ENCODE results near the gene ANAPC5. TPM values are rescaled to one million over a fixed set of nuclear protein-coding genes. Genes with fewer than 3 reads are reported as not detected.

ANAPC5 gene
- total and polyA plus RNA-seq, 2 donors (not counting 1 experiment from before 2014, with no cell fraction given) = 113 to 149 TPM

GRCh38 chr12:121399391-121400331 lies 47.5 kb upstream of the ANAPC5 start, which contains the start of gene RNF34:
Gene RNF34 (plus strand): TSS chr12:121400118. CDS start chr12:121400213, 95 bp downstream.
- H3K9ac ChIP-seq (ENCODE audit: insufficient read depth, low read length) = peak within 1 kb of the TSS; percentile 85
- peak within 1 kb of the TSS; percentile 94 for H3K4me2 ChIP-seq (ENCODE audit: extremely low read depth, insufficient read depth, low read length)
- no peaks in the 10 kb centered on the region for H3K9me3 ChIP-seq (ENCODE audit: control insufficient read depth, insufficient read depth, low read depth, low read length)
- DNase-seq (ENCODE audit: low read depth in 2 of 2) = peak; percentile 97
- H2AFZ ChIP-seq (ENCODE audit: low read length) = peak within 1 kb of the TSS; percentile 66
- peak within 1 kb of the TSS; percentile 92 to 97 (median 95) for H3K4me3 ChIP-seq (replicated peaks in 1 of 4; ENCODE audit: control extremely low read depth in 1 of 4, insufficient read depth in 1 of 4, low read depth in 3 of 4, low read length in 4 of 4)
- H4K20me1 ChIP-seq (ENCODE audit: control insufficient read depth, extremely low read depth, insufficient read depth, low read length) = no peaks in the 10 kb centered on the region
- TF ChIP-seq CTCF (conservative IDR thresholded peaks at IDR 0.05 in 1 of 2, IDR thresholded peaks at IDR 0.05 in 1 of 2; ENCODE audit: low read depth in 1 of 2, low read length in 2 of 2) = no peak
- TF ChIP-seq EZH2 (IDR thresholded peaks at IDR 0.05; ENCODE audit: low read length, missing control alignments) = no peak
- no peaks in the 10 kb centered on the region for H3K4me1 ChIP-seq (ENCODE audit: control insufficient read depth, extremely low read depth, insufficient read depth, low read length)
- peaks cover 38% of the 10 kb centered on the region for H3K79me2 ChIP-seq (ENCODE audit: control insufficient read depth, insufficient read depth, low read length)
- H3K27ac ChIP-seq (ENCODE audit: insufficient read depth, low read length) = peak within 1 kb of the TSS; percentile 91
- H3K36me3 ChIP-seq (ENCODE audit: control insufficient read depth, insufficient read depth, low read length) = no peaks in the 10 kb centered on the region
- H3K27me3 ChIP-seq (ENCODE audit: control insufficient read depth, insufficient read depth, low read length) = no peaks in the 10 kb centered on the region

GRCh38 chr12:121398355-121398754 lies 46.1 kb upstream of the ANAPC5 start:
- no peak for TF ChIP-seq EZH2 (IDR thresholded peaks at IDR 0.05; ENCODE audit: low read length, missing control alignments)
- no peak for TF ChIP-seq CTCF (conservative IDR thresholded peaks at IDR 0.05 in 1 of 2, IDR thresholded peaks at IDR 0.05 in 1 of 2; ENCODE audit: low read depth in 1 of 2, low read length in 2 of 2)
- H3K4me2 ChIP-seq (ENCODE audit: extremely low read depth, insufficient read depth, low read length) = peak overlapping the region; percentile 82
- no peak overlapping the region for H3K4me3 ChIP-seq (replicated peaks in 1 of 4; ENCODE audit: control extremely low read depth in 1 of 4, insufficient read depth in 1 of 4, low read depth in 3 of 4, low read length in 4 of 4)

GRCh38 chr12:121397521-121397920 lies 45.3 kb upstream of the ANAPC5 start:
- H3K27ac ChIP-seq (ENCODE audit: insufficient read depth, low read length) = no peak overlapping the region
- peaks cover 25% of the 10 kb centered on the region for H3K79me2 ChIP-seq (ENCODE audit: control insufficient read depth, insufficient read depth, low read length)
- TF ChIP-seq CTCF (conservative IDR thresholded peaks at IDR 0.05 in 1 of 2, IDR thresholded peaks at IDR 0.05 in 1 of 2; ENCODE audit: low read depth in 1 of 2, low read length in 2 of 2) (no peak), EZH2 (IDR thresholded peaks at IDR 0.05; ENCODE audit: low read length, missing control alignments) (no peak)
- H3K9me3 ChIP-seq (ENCODE audit: control insufficient read depth, insufficient read depth, low read depth, low read length) = no peaks in the 10 kb centered on the region
- no peak for DNase-seq (ENCODE audit: low read depth in 2 of 2)
- H3K36me3 ChIP-seq (ENCODE audit: control insufficient read depth, insufficient read depth, low read length) = no peaks in the 10 kb centered on the region
- H3K4me3 ChIP-seq (replicated peaks in 1 of 4; ENCODE audit: control extremely low read depth in 1 of 4, insufficient read depth in 1 of 4, low read depth in 3 of 4, low read length in 4 of 4) = no peak overlapping the region
- no peak overlapping the region for H2AFZ ChIP-seq (ENCODE audit: low read length)
- H3K27me3 ChIP-seq (ENCODE audit: control insufficient read depth, insufficient read depth, low read length) = no peaks in the 10 kb centered on the region
- no peak overlapping the region for H3K4me2 ChIP-seq (ENCODE audit: extremely low read depth, insufficient read depth, low read length)
- H4K20me1 ChIP-seq (ENCODE audit: control insufficient read depth, extremely low read depth, insufficient read depth, low read length) = no peaks in the 10 kb centered on the region
- H3K4me1 ChIP-seq (ENCODE audit: control insufficient read depth, extremely low read depth, insufficient read depth, low read length) = no peaks in the 10 kb centered on the region
- no peak overlapping the region for H3K9ac ChIP-seq (ENCODE audit: insufficient read depth, low read length)

More at GRCh38 chr12:121398355-121398754, 46.1 kb upstream of the ANAPC5 start:
- no peak overlapping the region for H2AFZ ChIP-seq (ENCODE audit: low read length)
- no peak overlapping the region for H3K27ac ChIP-seq (ENCODE audit: insufficient read depth, low read length)
- H3K27me3 ChIP-seq (ENCODE audit: control insufficient read depth, insufficient read depth, low read length) = no peaks in the 10 kb centered on the region
- H3K4me1 ChIP-seq (ENCODE audit: control insufficient read depth, extremely low read depth, insufficient read depth, low read length) = no peaks in the 10 kb centered on the region
- H4K20me1 ChIP-seq (ENCODE audit: control insufficient read depth, extremely low read depth, insufficient read depth, low read length) = no peaks in the 10 kb centered on the region
- H3K36me3 ChIP-seq (ENCODE audit: control insufficient read depth, insufficient read depth, low read length) = no peaks in the 10 kb centered on the region
- H3K9me3 ChIP-seq (ENCODE audit: control insufficient read depth, insufficient read depth, low read depth, low read length) = no peaks in the 10 kb centered on the region
- H3K9ac ChIP-seq (ENCODE audit: insufficient read depth, low read length) = no peak overlapping the region
- peaks cover 30% of the 10 kb centered on the region for H3K79me2 ChIP-seq (ENCODE audit: control insufficient read depth, insufficient read depth, low read length)
- no peak for DNase-seq (ENCODE audit: low read depth in 2 of 2)
